ENCODE data around the gene IL1RL2. TPM values are rescaled to one million over a fixed set of nuclear protein-coding genes. Genes with fewer than 3 reads are reported as not detected.

IL1RL2 gene
- total and polyA plus RNA-seq, 2 donors: 0.33 to 0.90 TPM

DNA sequence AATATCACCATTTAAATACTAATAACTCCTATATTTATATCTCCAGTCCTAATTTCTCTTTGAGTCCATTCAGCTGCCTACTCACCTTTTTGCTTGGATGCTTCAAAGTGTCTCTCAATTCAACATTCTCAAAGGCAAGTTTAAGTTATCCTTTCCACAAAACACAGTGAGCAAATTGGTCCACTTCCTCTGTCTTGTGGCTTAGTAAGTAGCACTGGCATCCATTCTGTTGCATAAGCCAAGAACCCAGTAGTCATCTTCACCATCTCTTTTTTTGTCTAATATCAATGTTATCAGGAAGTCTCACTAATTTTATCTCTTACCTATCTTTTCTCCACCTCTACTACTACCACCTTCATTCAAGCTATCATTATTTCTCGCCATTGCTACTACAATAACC is 97.2 kb downstream of the IL1RL2 start:
- H3K36me3 ChIP-seq (ENCODE audit: insufficient read depth): no peaks in the 10 kb centered on the region
- no peak for DNase-seq (ENCODE audit: extremely low spot score)
- no peak overlapping the region for H3K4me3 ChIP-seq (ENCODE audit: low read depth, low read length)
- H3K4me1 ChIP-seq (ENCODE audit: insufficient read depth): no peaks in the 10 kb centered on the region
- no peak overlapping the region for H3K27ac ChIP-seq (ENCODE audit: low read depth)
- 92% methylated on average over 1 of the region's 1 CpG for WGBS

DNA sequence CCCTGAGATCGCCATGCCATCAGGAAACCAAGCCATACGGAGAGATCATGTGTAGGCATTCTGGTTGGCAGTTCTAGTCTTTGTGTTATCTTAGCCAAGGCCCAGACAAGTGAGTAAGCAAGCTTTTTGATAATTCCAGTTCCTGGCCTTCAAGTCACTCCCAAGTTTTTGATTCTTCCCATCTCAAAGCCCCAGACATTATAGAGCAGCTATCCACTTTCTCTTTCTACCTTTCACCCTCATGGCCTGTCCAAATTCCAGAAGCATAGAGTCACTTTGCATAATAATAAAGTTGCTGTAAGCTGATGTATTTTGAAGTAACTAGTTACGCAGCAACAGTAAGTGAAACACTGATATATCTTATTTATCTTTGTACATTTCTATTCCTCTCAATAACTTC is 97.8 kb downstream of the IL1RL2 start:
- DNase-seq (ENCODE audit: extremely low spot score): no peak
- Histone ChIP-seq H3K4me3 (ENCODE audit: low read depth, low read length) (no peak overlapping the region), H3K4me1 (ENCODE audit: insufficient read depth) (no peaks in the 10 kb centered on the region), H3K36me3 (ENCODE audit: insufficient read depth) (no peaks in the 10 kb centered on the region), H3K27ac (ENCODE audit: low read depth) (no peak overlapping the region)
- 92% methylated on average over 3 of the region's 3 CpGs for WGBS

DNA sequence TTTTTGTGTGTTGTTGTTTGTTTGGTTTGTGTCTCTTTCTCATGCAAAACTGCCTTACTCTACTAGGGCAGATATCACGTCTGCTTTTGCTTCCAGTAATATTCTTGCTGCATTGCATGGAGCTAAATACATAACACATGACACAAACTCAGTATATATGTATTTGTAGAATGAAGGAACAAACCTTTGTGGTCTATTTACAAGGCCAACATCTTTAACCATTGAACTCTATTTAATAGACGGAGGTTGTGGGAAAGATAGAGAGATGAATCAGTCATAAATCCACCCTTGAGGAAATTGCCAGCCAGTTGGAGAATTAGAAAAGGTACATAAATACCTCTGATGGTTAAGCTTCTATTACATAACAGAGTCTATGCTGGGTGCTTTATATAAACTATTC is 98.5 kb downstream of the IL1RL2 start:
- no peaks in the 10 kb centered on the region for H3K36me3 ChIP-seq (ENCODE audit: insufficient read depth)
- H3K4me1 ChIP-seq (ENCODE audit: insufficient read depth): no peaks in the 10 kb centered on the region
- no peak overlapping the region for H3K4me3 ChIP-seq (ENCODE audit: low read depth, low read length)
- WGBS: 61% methylated on average over 2 of the region's 2 CpGs
- H3K27ac ChIP-seq (ENCODE audit: low read depth): no peak overlapping the region
- no peak for DNase-seq (ENCODE audit: extremely low spot score)

DNA sequence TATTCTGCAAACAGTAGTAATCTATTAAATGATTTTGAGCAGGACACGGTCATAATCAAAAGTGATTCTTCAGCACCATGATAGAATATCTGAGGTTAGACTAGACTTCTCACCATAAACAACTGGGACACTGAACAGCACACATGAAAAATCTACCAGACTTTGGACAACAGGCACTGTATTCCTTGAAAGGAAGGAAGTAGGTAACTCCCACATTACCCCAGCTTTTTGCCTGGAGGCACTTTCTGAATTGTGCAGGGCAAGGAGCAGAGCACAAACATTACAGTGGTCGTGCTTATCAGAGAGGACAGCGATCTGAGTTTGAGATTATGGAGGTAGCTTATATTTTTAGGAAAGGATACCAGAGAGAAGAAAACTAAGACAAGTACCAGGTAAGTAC is 99.2 kb downstream of the IL1RL2 start:
- WGBS: 54% methylated on average over 3 of the region's 3 CpGs
- no peaks in the 10 kb centered on the region for H3K36me3 ChIP-seq (ENCODE audit: insufficient read depth)
- H3K4me1 ChIP-seq (ENCODE audit: insufficient read depth): no peaks in the 10 kb centered on the region
- H3K4me3 ChIP-seq (ENCODE audit: low read depth, low read length): no peak overlapping the region
- DNase-seq (ENCODE audit: extremely low spot score): no peak
- no peak overlapping the region for H3K27ac ChIP-seq (ENCODE audit: low read depth)

DNA sequence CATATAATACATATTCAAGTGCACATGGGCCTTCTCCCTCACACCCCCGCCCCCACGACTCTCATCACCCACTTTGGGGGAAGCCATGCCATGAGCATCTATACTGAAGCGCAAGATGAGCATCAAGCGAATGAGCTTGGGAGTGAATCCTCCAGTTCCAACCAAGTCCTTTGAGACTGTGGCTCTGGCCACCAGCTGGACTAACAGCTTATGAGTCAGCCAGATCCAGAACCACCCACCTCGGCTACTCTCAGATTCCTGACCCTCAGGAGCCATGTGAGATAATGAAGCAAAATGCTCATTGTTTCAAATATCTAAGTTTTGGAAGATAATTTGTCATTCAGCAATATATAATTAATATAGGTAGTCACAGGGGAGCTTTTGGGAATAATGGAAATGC is 102.3 kb downstream of the IL1RL2 start:
- no peak overlapping the region for H3K27ac ChIP-seq (ENCODE audit: low read depth)
- H3K4me3 ChIP-seq (ENCODE audit: low read depth, low read length): no peak overlapping the region
- WGBS: 91% methylated on average over 5 of the region's 5 CpGs
- no peaks in the 10 kb centered on the region for H3K4me1 ChIP-seq (ENCODE audit: insufficient read depth)
- DNase-seq (ENCODE audit: extremely low spot score): no peak
- H3K36me3 ChIP-seq (ENCODE audit: insufficient read depth): no peaks in the 10 kb centered on the region

Other genes starting within 250 kb of the IL1RL2 start
- gene IL1R2, start 195.1 kb upstream of the IL1RL2 start, total RNA-seq: 0.37 TPM
- gene IL1R2, start 195.1 kb upstream of the IL1RL2 start, polyA plus RNA-seq: 31.2 TPM
- gene IL1R1, start 44.3 kb upstream of the IL1RL2 start, total RNA-seq: 34.9 TPM
- gene IL1R1, start 44.3 kb upstream of the IL1RL2 start, polyA plus RNA-seq: 72.7 TPM
- gene IL1RL1, start 124.5 kb downstream of the IL1RL2 start, total RNA-seq: 12.8 TPM
- 7.3 TPM for gene IL1RL1, start 124.5 kb downstream of the IL1RL2 start, polyA plus RNA-seq
- 3.3 TPM for gene IL18R1, start 168.8 kb downstream of the IL1RL2 start, total RNA-seq
- gene IL18R1, start 168.8 kb downstream of the IL1RL2 start, polyA plus RNA-seq: 3.3 TPM
- 0.79 TPM for gene IL18RAP, start 236.1 kb downstream of the IL1RL2 start, total RNA-seq
- 0.41 TPM for gene IL18RAP, start 236.1 kb downstream of the IL1RL2 start, polyA plus RNA-seq